ENCODE measurements around the gene ARL8B. TPM values are rescaled to one million over a fixed set of nuclear protein-coding genes. Genes with fewer than 3 reads are reported as not detected.
"Not testable (repeated sequence)": the region's sequence is repeated elsewhere in the genome, so short reads cannot be mapped to it uniquely, and the experiment has no call there.

ARL8B gene
- total and polyA plus RNA-seq, 2 of the 8 experiments (the other 6 are each of a cell fraction or from before 2014, with no cell fraction given): 14.5 to 27.8 TPM

GRCh38 chr3:5113726-5114125 is 8.4 kb upstream of the ARL8B start:
- H3K4me3 ChIP-seq (ENCODE audit: extremely low read depth in 1 of 4, insufficient read depth in 2 of 4, low read depth in 3 of 4, low read length in 4 of 4); H3K27ac ChIP-seq (ENCODE audit: low read depth, low read length); H2AFZ ChIP-seq (ENCODE audit: low read length); H3K4me2 ChIP-seq (ENCODE audit: insufficient read depth in 1 of 2, low read depth in 2 of 2, low read length in 2 of 2); H3K9me3 ChIP-seq (ENCODE audit: insufficient read depth in 2 of 2, low read depth in 1 of 2, low read length in 1 of 2); CTCF ChIA-PET (ENCODE audit: partially characterized antibody); H3K23ac ChIP-seq (ENCODE audit: insufficient read length); H4K20me1 ChIP-seq (replicated peaks in 1 of 2; ENCODE audit: control insufficient read depth in 1 of 2, insufficient read depth in 2 of 2, low read length in 2 of 2); H2AK5ac ChIP-seq (ENCODE audit: low read depth, low read length); H3K18ac ChIP-seq (ENCODE audit: extremely low read depth, low read length); POLR2A ChIA-PET (ENCODE audit: partially characterized antibody); H4K5ac ChIP-seq (ENCODE audit: insufficient read length, low read depth, low read length); H3K14ac ChIP-seq (ENCODE audit: insufficient read length); H3K79me1 ChIP-seq (ENCODE audit: low read depth, low read length); H3K79me2 ChIP-seq (ENCODE audit: control insufficient read depth in 1 of 2, insufficient read depth in 2 of 2, low read length in 2 of 2); H3K4me1 ChIP-seq (replicated peaks in 1 of 4; ENCODE audit: control insufficient read depth in 3 of 4, insufficient read depth in 4 of 4, low read length in 3 of 4); H3K56ac ChIP-seq (replicated peaks; ENCODE audit: insufficient read length, low read depth, low read length); H3K23me2 ChIP-seq (ENCODE audit: low read depth, low read length); H2BK120ac ChIP-seq (replicated peaks; ENCODE audit: low read depth, low read length); H4K8ac ChIP-seq (ENCODE audit: extremely low read depth, insufficient read depth, low read length); H3K27me3 ChIP-seq (replicated peaks in 1 of 4; ENCODE audit: control insufficient read depth in 3 of 4, extremely low read depth in 1 of 4, insufficient read depth in 3 of 4, low read length in 3 of 4); H3K9ac ChIP-seq (replicated peaks in 1 of 4; ENCODE audit: extremely low read depth in 1 of 4, low read depth in 3 of 4, low read length in 3 of 4); FAIRE-seq; H2BK12ac ChIP-seq (ENCODE audit: low read depth, low read length); DNase-seq (ENCODE audit: low read depth in 1 of 2, low spot score in 2 of 2); H3K4ac ChIP-seq (replicated peaks; ENCODE audit: insufficient read length, low read depth, low read length); H2BK20ac ChIP-seq (ENCODE audit: low read length); H3K36me3 ChIP-seq (ENCODE audit: control insufficient read depth in 2 of 4, insufficient read depth in 4 of 4, low read length in 3 of 4); H4K91ac ChIP-seq (replicated peaks; ENCODE audit: insufficient read length, low read length); H2BK15ac ChIP-seq (ENCODE audit: low read length); H2BK5ac ChIP-seq (ENCODE audit: low read depth, low read length): not testable (repeated sequence)
- WGBS, 2 experiments (ENCODE audit: extremely low coverage in 1 of 2, insufficient coverage in 1 of 2, insufficient read length in 1 of 2, insufficient replicate concordance in 2 of 2, low coverage in 1 of 2, low lambda C conversion rate in 2 of 2, missing lambda C conversion rate in 1 of 2): 97% methylated on average over 6 of the region's 30 CpGs; no CpG with 5 or more reads in 1 of the 2 experiments

Measured in H1 (cell line).